ENCODE data around the gene LAMP1. TPM values are rescaled to one million over a fixed set of nuclear protein-coding genes. Genes with fewer than 3 reads are reported as not detected.

The LAMP1 gene
- total RNA-seq, 2 experiments from 2014 or later, result 37.0 to 42.6 TPM

GRCh38 chr13:113291129-113291528 lies 5.9 kb upstream of the LAMP1 start:
- no peak for TF ChIP-seq CTCF (IDR thresholded peaks at IDR 0.05)
- CTCF ChIA-PET, result no interaction called here

GRCh38 chr13:113292021-113292862 lies 4.8 kb upstream of the LAMP1 start:
- intact Hi-C loops (cut with micrococcal nuclease), result no loop called here

More at GRCh38 chr13:113291129-113291528, 5.9 kb upstream of the LAMP1 start:
- POLR2A ChIA-PET, result interaction anchor here (0.6 kb wide), 1 partner anchor 219 kb away, joined by 3 read pairs; no protein-coding TSS in a partner anchor
- intact Hi-C loops (cut with micrococcal nuclease), result no loop called here
- no peak for DNase-seq
- peaks cover 38% of the 10 kb centered on the region for H3K27me3 Mint-ChIP-seq
- no peak for ATAC-seq
- H3K27ac Mint-ChIP-seq, result no peak overlapping the region
- no peaks in the 10 kb centered on the region for H3K9me3 Mint-ChIP-seq
- H3K4me1 Mint-ChIP-seq (ENCODE audit: low read depth), result peaks cover 12% of the 10 kb centered on the region
- H3K4me3 Mint-ChIP-seq, result peak overlapping the region; percentile 13
- no peaks in the 10 kb centered on the region for H3K36me3 Mint-ChIP-seq (ENCODE audit: low read depth)

GRCh38 chr13:113293686-113294085 lies 3.4 kb upstream of the LAMP1 start:
- ChIA-PET POLR2A (no interaction called here), CTCF (no interaction called here)
- DNase-seq, result no peak
- no peak for ATAC-seq
- peaks cover 22% of the 10 kb centered on the region for H3K4me1 Mint-ChIP-seq (ENCODE audit: low read depth)
- peaks cover 30% of the 10 kb centered on the region for H3K27me3 Mint-ChIP-seq
- peaks cover 9% of the 10 kb centered on the region for H3K36me3 Mint-ChIP-seq (ENCODE audit: low read depth)
- peaks cover 1% of the 10 kb centered on the region for H3K9me3 Mint-ChIP-seq
- intact Hi-C loops (cut with micrococcal nuclease), result no loop called here
- TF ChIP-seq CTCF (IDR thresholded peaks at IDR 0.05), result no peak
- H3K27ac Mint-ChIP-seq, result no peak overlapping the region
- H3K4me3 Mint-ChIP-seq, result no peak overlapping the region

More at GRCh38 chr13:113292021-113292862, 4.8 kb upstream of the LAMP1 start:
- Mint-ChIP-seq H3K27ac (no peak overlapping the region), H3K9me3 (peaks cover 1% of the 10 kb centered on the region), H3K36me3 (ENCODE audit: low read depth) (peaks cover 6% of the 10 kb centered on the region), H3K4me1 (ENCODE audit: low read depth) (peaks cover 17% of the 10 kb centered on the region), H3K27me3 (peaks cover 38% of the 10 kb centered on the region), H3K4me3 (peak overlapping the region; percentile 56)
- ChIA-PET CTCF (no interaction called here), POLR2A (no interaction called here)
- no peak for TF ChIP-seq CTCF (IDR thresholded peaks at IDR 0.05)
- ATAC-seq (peak; percentile 31), DNase-seq (peak; percentile 39)

- intact Hi-C loops (cut with micrococcal nuclease), result no loop called here
Observed at GRCh38 chr13:113295776-113296175, 1.3 kb upstream of the LAMP1 start.

More at GRCh38 chr13:113295776-113296175, 1.3 kb upstream of the LAMP1 start:
- no peak for TF ChIP-seq CTCF (IDR thresholded peaks at IDR 0.05)
- ATAC-seq (no peak), DNase-seq (no peak)
- Mint-ChIP-seq H3K27ac (peak overlapping the region; percentile 32), H3K4me3 (peak overlapping the region; percentile 91), H3K27me3 (peaks cover 15% of the 10 kb centered on the region), H3K36me3 (ENCODE audit: low read depth) (peaks cover 9% of the 10 kb centered on the region), H3K4me1 (ENCODE audit: low read depth) (peaks cover 29% of the 10 kb centered on the region), H3K9me3 (peaks cover 1% of the 10 kb centered on the region)
- ChIA-PET POLR2A (no interaction called here), CTCF (no interaction called here)

Data from activated CD8-positive, alpha-beta T cell treated with anti-CD3 and anti-CD28 coated beads for 36 hours (primary cell).